H1 (cell line): ENCODE measurements around the gene BOLL. TPM values are rescaled to one million over a fixed set of nuclear protein-coding genes. Genes with fewer than 3 reads are reported as not detected.

Source experiments
- BRCA1 ChIP-seq: IDR thresholded peaks from 2 replicates; pipeline ENCODE4 v1.6.1; 2012; ENCODE audit warnings: low read depth, low read length, improper control_type of control experiment
- CTCF ChIP-seq, 3 experiments: IDR thresholded peaks; 1 replicate in 2 of 3; 2 replicates in 1 of 3; pipeline versions ENCODE4 v1.5.1 to v1.6.1; 2011; ENCODE audit warnings: low read length in 3 of 3, mild to moderate bottlenecking in 3 of 3, inconsistent platforms in 2 of 3, low read depth in 1 of 3, moderate library complexity in 1 of 3; ENCODE audit not compliant: insufficient read depth in 1 of 3; ENCODE audit errors: control extremely low read depth in 1 of 3
- HDAC2 ChIP-seq, 2 experiments: fragments of 300-600 bp in 1 of 2; sonication (generic) in 1 of 2; IDR thresholded peaks; 2 replicates each; pipeline ENCODE4 v1.6.1; 2011 to 2012; ENCODE audit warnings: low read depth in 2 of 2, low read length in 2 of 2, mild to moderate bottlenecking in 2 of 2, moderate library complexity in 2 of 2, borderline replicate concordance in 1 of 2, inconsistent platforms in 1 of 2
- JUND ChIP-seq: IDR thresholded peaks from 2 replicates; pipeline ENCODE4 v1.6.1; 2011; ENCODE audit warnings: mild to moderate bottlenecking, improper control_type of control experiment, low read length
- NANOG ChIP-seq: IDR thresholded peaks from 2 replicates; pipeline ENCODE4 v1.6.1; 2011; ENCODE audit warnings: low read length, low read depth, mild to moderate bottlenecking, inconsistent platforms; ENCODE audit not compliant: insufficient read depth, poor library complexity, severe bottlenecking
- polyA plus RNA-seq, 7 experiments: library from polyadenylated mRNA; depleted of rRNA in 3 of 7; stranded (reverse) in 5 of 7; unstranded in 2 of 7; fragments of >200 nt in 5 of 7; fragments of 200-250 nt in 2 of 7; gene quantifications; 1 replicate in 5 of 7; 2 replicates in 1 of 7; 4 replicates in 1 of 7; pipeline versions ENCODE4 v1.2.1 to v1.2.3, GENCODE V29; 2011 to 2013; ENCODE audit warnings: missing spikeins in 2 of 7, mixed read lengths in 2 of 7
- total RNA-seq: library from RNA; stranded (reverse); fragmentation: NEBNext Ultra II Directional; extraction: Animal tissue kit (Norgen Biotek cat#: 25700); gene quantifications from 2 replicates; pipeline ENCODE4 v1.2.1, GENCODE V29; 2021

Gene BOLL
- total and polyA plus RNA-seq, 2 of the 8 experiments (the other 6 are each of a cell fraction or from before 2014, with no cell fraction given): not detected

- TF ChIP-seq HDAC2 (IDR thresholded peaks at IDR 0.05; ENCODE audit: borderline replicate concordance in 1 of 2, low read depth in 2 of 2, low read length in 2 of 2): no peak
- TF ChIP-seq JUND: no peak
- no peak for TF ChIP-seq BRCA1
- no peak for TF ChIP-seq CTCF (IDR thresholded peaks at IDR 0.05; ENCODE audit: control extremely low read depth in 1 of 3, insufficient read depth in 1 of 3, low read depth in 1 of 3, low read length in 3 of 3)
- no peak for TF ChIP-seq NANOG
Observed at GRCh38 chr2:197810491-197810890, 25.4 kb upstream of the BOLL start (continued).
